ENCODE data around the gene GIGYF2. TPM values are rescaled to one million over a fixed set of nuclear protein-coding genes. Genes with fewer than 3 reads are reported as not detected.

Gene GIGYF2
- total and polyA plus RNA-seq, 2 of the 13 experiments (the other 11 are each of a cell fraction or from before 2014, with no cell fraction given), result 44.9 to 73.5 TPM

DNA sequence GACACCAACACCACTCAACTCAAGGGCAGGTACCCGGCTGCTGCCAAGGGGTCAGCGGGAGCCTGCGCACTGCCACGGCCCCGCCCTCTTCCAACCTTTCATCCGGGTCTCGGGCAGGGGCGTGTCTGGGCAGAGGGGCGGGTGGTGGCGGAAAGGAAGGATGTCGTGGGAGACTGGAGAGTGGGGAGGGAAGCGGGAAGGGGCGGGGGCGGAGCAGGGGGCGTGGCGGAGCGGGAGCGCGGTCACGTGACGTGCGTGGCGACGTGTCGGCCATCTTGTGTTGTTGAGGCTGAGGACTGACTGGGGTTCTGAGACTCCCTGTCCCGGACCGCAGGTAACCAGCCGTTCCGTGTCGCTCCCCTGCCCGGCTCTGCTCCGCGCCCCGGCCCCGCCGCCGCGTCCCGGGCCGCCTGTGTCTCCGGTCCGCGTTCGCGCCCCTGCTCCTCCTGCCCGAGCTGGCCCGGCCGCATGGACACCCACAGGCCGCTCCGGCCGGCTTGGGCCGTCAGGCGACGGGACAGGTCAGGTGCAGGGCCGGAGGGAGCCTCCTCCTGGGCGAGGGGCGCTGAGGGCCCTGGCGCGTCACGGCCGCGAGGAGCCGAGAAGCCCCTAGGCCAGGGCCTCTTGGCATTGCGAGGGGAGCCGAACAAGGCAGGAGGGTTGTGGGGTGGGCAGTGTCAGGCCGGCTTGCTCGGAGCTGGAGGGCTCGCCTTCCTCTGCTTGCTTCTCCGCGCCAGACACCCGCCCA is at the start of gene GIGYF2 (continued):
- TF ChIP-seq, protein P1, sequence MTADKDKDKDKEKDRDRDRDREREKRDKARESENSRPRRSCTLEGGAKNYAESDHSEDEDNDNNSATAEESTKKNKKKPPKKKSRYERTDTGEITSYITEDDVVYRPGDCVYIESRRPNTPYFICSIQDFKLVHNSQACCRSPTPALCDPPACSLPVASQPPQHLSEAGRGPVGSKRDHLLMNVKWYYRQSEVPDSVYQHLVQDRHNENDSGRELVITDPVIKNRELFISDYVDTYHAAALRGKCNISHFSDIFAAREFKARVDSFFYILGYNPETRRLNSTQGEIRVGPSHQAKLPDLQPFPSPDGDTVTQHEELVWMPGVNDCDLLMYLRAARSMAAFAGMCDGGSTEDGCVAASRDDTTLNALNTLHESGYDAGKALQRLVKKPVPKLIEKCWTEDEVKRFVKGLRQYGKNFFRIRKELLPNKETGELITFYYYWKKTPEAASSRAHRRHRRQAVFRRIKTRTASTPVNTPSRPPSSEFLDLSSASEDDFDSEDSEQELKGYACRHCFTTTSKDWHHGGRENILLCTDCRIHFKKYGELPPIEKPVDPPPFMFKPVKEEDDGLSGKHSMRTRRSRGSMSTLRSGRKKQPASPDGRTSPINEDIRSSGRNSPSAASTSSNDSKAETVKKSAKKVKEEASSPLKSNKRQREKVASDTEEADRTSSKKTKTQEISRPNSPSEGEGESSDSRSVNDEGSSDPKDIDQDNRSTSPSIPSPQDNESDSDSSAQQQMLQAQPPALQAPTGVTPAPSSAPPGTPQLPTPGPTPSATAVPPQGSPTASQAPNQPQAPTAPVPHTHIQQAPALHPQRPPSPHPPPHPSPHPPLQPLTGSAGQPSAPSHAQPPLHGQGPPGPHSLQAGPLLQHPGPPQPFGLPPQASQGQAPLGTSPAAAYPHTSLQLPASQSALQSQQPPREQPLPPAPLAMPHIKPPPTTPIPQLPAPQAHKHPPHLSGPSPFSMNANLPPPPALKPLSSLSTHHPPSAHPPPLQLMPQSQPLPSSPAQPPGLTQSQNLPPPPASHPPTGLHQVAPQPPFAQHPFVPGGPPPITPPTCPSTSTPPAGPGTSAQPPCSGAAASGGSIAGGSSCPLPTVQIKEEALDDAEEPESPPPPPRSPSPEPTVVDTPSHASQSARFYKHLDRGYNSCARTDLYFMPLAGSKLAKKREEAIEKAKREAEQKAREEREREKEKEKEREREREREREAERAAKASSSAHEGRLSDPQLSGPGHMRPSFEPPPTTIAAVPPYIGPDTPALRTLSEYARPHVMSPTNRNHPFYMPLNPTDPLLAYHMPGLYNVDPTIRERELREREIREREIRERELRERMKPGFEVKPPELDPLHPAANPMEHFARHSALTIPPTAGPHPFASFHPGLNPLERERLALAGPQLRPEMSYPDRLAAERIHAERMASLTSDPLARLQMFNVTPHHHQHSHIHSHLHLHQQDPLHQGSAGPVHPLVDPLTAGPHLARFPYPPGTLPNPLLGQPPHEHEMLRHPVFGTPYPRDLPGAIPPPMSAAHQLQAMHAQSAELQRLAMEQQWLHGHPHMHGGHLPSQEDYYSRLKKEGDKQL (CRISPR knock-in tag; IDR thresholded peaks at IDR 0.05; ENCODE audit: low read depth), result no peak
- TF ChIP-seq TCF7L2 (IDR thresholded peaks at IDR 0.05; ENCODE audit: low read depth, low read length) (no peak), SYNCRIP (IDR thresholded peaks at IDR 0.05; ENCODE audit: insufficient read depth, low read depth, low read length) (no peak), ZBTB1 (CRISPR knock-in tag; IDR thresholded peaks at IDR 0.05; ENCODE audit: borderline replicate concordance) (no peak), ZNF282 (IDR thresholded peaks at IDR 0.05; ENCODE audit: partially characterized antibody) (no peak), NRL (CRISPR knock-in tag; IDR thresholded peaks at IDR 0.05; ENCODE audit: borderline replicate concordance) (peak; percentile 48), ZNF749 (CRISPR knock-in tag; IDR thresholded peaks at IDR 0.05; ENCODE audit: borderline replicate concordance) (peak; percentile 97), KLF15 (CRISPR knock-in tag; IDR thresholded peaks at IDR 0.05; ENCODE audit: borderline replicate concordance) (no peak), NCOA1 (CRISPR knock-in tag; IDR thresholded peaks at IDR 0.05) (no peak), ZNF382 (CRISPR knock-in tag; IDR thresholded peaks at IDR 0.05; ENCODE audit: borderline replicate concordance) (no peak), PHB2 (IDR thresholded peaks at IDR 0.05; ENCODE audit: partially characterized antibody) (no peak), RFXANK (CRISPR knock-in tag; IDR thresholded peaks at IDR 0.05) (peak; percentile 87; the same call in 1 of the 2 replicates)
- TF ChIP-seq, protein P2, sequence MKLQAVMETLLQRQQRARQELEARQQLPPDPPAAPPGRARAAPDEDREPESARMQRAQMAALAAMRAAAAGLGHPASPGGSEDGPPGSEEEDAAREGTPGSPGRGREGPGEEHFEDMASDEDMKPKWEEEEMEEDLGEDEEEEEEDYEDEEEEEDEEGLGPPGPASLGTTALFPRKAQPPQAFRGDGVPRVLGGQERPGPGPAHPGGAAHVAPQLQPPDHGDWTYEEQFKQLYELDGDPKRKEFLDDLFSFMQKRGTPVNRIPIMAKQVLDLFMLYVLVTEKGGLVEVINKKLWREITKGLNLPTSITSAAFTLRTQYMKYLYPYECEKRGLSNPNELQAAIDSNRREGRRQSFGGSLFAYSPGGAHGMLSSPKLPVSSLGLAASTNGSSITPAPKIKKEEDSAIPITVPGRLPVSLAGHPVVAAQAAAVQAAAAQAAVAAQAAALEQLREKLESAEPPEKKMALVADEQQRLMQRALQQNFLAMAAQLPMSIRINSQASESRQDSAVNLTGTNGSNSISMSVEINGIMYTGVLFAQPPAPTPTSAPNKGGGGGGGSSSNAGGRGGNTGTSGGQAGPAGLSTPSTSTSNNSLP (IDR thresholded peaks at IDR 0.05; ENCODE audit: low read depth, low read length), result no peak
- TF ChIP-seq, protein P3, sequence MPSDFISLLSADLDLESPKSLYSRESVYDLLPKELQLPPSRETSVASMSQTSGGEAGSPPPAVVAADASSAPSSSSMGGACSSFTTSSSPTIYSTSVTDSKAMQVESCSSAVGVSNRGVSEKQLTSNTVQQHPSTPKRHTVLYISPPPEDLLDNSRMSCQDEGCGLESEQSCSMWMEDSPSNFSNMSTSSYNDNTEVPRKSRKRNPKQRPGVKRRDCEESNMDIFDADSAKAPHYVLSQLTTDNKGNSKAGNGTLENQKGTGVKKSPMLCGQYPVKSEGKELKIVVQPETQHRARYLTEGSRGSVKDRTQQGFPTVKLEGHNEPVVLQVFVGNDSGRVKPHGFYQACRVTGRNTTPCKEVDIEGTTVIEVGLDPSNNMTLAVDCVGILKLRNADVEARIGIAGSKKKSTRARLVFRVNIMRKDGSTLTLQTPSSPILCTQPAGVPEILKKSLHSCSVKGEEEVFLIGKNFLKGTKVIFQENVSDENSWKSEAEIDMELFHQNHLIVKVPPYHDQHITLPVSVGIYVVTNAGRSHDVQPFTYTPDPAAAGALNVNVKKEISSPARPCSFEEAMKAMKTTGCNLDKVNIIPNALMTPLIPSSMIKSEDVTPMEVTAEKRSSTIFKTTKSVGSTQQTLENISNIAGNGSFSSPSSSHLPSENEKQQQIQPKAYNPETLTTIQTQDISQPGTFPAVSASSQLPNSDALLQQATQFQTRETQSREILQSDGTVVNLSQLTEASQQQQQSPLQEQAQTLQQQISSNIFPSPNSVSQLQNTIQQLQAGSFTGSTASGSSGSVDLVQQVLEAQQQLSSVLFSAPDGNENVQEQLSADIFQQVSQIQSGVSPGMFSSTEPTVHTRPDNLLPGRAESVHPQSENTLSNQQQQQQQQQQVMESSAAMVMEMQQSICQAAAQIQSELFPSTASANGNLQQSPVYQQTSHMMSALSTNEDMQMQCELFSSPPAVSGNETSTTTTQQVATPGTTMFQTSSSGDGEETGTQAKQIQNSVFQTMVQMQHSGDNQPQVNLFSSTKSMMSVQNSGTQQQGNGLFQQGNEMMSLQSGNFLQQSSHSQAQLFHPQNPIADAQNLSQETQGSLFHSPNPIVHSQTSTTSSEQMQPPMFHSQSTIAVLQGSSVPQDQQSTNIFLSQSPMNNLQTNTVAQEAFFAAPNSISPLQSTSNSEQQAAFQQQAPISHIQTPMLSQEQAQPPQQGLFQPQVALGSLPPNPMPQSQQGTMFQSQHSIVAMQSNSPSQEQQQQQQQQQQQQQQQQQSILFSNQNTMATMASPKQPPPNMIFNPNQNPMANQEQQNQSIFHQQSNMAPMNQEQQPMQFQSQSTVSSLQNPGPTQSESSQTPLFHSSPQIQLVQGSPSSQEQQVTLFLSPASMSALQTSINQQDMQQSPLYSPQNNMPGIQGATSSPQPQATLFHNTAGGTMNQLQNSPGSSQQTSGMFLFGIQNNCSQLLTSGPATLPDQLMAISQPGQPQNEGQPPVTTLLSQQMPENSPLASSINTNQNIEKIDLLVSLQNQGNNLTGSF (CRISPR knock-in tag; IDR thresholded peaks at IDR 0.05), result no peak
